Measurements from ENCODE around the gene RAD50.

Gene RAD50

DNA sequence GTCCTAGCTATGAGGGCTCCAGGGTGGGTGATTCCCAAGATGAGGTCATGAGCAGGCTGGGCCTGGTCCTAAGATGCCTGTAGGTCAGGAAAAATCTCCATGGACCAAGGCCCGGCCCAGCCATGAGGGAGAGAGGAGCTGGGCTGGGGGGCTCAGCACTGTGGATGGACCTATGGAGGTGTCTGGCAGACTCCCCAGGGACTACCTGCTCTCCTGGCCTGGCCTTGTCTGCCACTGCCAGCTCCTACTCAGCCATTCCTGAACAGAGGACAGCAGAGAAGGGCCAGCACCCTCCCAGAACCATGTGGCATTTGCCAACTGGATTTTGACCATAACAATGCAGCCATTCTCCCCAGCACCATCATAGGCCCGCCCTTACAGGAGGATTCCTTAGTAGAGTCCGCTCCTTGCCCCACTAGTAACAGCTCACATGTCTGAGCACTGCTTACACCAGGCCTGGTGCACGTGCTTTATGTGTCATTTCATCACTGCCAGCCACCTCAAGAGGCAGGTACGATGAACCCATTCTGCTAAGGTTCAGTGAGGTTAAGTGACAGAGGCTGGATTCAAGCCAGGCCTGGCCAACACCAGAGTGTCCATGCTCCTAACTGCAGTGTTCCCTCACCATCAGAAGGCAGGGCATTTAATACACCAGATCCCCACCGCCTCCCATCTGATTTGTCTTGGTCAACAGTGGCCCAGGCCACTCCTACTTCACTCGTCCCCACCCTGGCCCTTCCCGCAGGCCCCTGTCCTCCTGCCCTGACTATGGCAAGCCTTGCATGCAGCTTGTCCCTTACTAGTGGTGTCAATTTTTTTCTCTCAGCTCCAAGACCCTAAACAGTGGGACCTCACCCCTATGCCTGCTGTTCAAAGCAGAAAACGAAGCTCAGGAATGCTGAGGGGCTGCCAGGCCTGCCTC, 101.9 kb downstream of the RAD50 start:
- no peak for FAIRE-seq
- DNase-seq (ENCODE audit: insufficient read length, low spot score): no peak

DNA sequence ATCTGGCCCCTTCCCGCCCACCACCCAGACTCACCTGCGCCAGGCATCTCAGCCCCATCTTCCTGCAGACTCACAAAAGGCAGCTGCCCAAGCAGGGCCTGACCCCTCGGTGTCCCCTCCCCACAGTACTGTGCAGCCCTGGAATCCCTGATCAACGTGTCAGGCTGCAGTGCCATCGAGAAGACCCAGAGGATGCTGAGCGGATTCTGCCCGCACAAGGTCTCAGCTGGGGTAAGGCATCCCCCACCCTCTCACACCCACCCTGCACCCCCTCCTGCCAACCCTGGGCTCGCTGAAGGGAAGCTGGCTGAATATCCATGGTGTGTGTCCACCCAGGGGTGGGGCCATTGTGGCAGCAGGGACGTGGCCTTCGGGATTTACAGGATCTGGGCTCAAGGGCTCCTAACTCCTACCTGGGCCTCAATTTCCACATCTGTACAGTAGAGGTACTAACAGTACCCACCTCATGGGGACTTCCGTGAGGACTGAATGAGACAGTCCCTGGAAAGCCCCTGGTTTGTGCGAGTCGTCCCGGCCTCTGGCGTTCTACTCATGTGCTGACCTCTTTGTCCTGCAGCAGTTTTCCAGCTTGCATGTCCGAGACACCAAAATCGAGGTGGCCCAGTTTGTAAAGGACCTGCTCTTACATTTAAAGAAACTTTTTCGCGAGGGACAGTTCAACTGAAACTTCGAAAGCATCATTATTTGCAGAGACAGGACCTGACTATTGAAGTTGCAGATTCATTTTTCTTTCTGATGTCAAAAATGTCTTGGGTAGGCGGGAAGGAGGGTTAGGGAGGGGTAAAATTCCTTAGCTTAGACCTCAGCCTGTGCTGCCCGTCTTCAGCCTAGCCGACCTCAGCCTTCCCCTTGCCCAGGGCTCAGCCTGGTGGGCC, 103.1 kb downstream of the RAD50 start:
- DNase-seq (ENCODE audit: insufficient read length, low spot score): no peak
- no peak for FAIRE-seq

DNA sequence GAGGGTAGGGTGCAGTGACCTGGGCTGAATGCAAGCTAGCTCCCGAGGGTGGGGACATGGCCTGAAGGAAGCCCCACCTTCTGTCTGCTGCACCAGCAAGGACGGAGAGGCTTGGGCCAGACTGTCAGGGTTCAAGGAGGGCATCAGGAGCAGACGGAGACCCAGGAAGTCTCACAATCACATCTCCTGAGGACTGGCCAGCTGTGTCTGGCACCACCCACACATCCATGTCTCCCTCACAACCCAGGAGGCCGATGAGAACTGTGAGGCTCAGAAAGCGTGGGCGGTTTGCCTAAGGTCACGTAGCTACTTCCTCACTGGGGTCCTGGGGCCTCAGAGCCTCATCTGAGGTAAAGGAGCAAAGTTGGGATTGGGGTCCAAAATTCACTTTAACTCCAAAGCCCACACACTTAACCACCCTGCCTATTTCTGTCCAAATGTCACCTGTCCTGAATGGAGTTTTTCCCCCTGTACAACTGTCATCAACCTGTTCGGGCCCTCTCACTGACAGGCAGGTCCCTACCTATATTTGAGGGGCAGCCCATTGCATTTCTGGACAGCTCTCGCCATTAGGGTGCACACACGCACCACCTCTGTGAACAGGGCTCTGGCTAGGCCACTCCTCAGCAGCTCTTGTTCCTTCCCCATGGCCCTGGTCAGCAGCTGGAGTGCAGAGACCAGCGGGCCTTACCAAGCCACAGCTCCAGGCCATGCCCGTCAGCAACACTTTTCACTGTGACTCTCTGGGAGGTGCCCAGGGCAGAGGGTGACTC, 104.6 kb downstream of the RAD50 start:
- DNase-seq (ENCODE audit: insufficient read length, low spot score) (no peak), FAIRE-seq (no peak)

DNA sequence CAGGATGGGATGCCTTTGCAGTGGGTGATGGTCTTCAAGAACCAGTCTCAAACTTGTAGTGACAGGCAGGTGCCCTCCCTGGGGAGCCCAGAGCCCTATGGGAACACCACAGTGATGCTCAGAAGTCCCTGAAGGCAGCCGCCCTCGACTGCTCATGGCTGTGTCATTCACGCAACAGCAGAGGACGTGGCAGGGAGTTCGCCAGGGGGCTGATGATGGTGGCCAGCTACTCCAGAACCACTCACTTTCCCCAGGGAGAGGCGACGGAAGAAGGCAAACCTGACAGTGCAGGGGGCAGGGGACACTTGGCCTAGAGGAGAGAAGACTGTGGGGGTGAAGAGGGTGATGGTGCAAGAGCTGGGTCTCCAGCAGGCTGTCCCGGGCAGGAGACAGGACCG, 105.2 kb downstream of the RAD50 start:
- FAIRE-seq (no peak), DNase-seq (ENCODE audit: insufficient read length, low spot score) (no peak)

DNA sequence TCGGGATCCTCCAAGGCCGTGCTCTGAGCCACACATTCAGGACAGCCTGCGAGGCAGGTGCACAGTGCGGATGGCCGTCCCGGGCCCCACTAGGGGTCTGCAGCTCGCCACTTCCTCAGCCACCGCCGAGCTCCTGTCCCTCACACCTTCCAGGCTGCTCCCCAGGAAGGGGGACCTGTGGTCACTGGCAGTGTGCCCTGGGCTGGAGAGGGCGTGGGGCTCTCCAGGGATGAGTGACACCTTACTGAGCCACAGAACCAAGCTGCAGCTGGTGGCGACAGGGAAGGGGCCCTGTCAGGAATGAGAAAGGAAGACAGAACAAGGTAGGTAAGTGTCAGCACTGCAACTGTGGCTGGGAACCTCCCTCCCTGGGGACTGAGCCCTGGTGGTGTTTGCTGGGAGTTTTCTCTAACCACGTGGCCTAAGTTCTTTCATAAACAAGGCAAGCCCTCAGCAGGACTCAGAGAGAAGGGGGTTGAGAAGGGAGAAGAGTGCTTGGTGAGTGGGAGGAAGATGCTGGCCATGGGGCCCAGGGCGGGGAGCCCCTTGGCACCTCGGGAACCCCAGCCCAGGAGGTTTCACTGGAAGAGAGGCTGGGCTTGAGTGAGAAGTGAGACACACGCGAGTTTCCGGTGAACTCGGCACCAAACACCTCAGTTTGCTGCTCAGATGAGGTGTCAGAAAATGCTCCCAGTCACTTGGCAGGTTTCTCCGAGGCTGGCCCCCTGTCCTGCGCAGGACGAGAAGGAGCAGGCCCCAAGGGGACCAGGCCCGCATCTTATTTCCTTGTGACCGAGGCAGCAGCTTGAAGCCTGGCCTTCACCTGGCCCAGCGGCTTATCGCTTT, 106.4 kb downstream of the RAD50 start:
- no peak for FAIRE-seq

DNA sequence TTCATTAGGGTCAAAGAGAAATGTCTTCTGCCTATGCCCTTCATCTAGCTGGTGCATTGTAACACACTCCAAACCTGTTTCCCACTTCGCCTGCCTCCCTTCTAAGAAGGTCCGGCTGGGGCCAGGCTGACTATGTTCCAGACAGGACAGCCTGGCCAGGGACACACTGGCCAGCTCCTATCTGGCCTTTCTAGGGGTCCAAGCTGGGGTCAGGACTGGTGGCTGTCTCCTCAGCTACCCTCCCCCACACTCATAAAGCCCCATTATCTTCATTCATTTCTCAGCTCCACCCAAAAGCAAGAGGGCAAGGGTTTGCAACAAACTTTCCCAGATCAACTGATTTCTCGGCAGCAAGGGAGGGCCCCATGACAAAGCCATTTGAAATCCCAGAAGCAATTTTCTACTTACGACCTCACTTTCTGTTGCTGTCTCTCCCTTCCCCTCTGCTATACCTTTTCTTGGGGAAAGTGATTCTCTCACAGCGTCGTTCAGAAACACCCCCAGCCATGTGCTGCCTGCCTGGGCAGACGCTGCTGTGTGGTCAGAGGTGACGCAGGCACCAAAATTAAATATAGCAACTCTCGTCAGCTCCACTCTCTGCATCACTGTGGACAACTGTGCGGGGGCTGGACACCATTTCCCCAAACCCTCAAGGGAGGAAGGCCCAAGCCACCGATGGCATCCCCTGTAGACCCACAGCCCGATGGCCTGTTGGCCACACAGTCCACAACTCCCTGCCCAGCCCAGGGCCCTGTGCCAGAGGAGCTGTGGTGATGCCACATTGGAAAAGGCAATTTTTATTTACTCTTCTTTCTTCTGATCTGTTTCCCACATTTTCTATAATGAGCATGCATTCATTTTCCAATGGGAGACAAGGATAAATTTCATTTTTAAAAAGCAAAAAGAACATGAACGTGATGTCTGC, 107.3 kb downstream of the RAD50 start:
- DNase-seq (ENCODE audit: insufficient read length, low spot score) (no peak), FAIRE-seq (no peak)

More for the DNA sequence above, 106.4 kb downstream of the RAD50 start:
- no peak for DNase-seq (ENCODE audit: insufficient read length, low spot score)

DNA sequence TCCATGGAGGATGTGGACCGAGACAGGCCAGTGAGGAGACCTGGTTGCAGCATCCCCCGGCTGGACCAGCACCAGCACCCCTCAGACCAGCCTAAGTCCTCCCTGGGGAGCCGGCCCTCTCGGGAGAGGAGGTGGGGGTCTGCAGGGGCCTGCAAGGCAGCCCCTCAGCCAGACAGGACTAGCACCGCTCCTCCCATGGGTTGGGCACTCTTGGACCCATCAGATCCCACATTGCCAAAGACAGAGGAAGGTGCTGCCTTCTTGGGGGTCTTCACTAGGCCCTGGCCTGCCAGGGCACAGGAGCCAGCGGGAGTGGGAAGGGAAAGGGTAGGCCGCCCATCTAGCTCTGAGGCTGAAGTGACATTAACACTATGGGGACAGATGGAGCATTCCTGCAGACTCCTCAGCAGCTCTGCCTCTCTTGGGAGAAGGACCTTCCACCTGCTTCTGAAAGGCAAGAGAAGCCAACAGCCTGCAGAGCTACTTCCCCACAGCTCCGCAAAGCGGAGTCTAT, 108.0 kb downstream of the RAD50 start:
- FAIRE-seq: no peak

DNA sequence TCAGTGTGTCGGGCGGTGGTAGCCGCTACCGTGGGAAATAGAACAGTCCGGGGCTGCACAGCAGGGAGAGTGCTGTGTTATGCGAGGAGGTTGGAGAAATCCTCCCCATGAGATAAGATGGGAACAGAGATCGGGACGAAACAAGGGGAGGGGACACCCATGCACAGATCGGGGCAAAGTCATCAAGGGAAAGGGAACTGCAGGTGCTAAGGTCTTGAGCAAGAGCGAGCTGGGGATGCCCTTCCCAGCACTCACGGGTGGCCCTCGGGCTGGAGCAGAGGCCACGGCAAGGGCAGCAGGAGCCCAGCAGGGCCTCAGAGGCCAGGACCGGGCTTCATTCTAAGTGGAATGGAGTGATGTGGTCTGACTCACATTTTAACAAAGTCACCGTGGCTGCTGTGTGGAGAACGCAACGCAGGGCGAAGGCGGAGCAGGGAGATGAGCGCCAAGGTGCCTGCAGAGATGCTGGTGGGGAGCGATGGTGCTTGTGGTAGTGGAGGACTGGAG, 108.8 kb downstream of the RAD50 start:
- FAIRE-seq (no peak), DNase-seq (ENCODE audit: insufficient read length, low spot score) (no peak)

More for the DNA sequence above, 108.0 kb downstream of the RAD50 start:
- DNase-seq (ENCODE audit: insufficient read length, low spot score): no peak

DNA sequence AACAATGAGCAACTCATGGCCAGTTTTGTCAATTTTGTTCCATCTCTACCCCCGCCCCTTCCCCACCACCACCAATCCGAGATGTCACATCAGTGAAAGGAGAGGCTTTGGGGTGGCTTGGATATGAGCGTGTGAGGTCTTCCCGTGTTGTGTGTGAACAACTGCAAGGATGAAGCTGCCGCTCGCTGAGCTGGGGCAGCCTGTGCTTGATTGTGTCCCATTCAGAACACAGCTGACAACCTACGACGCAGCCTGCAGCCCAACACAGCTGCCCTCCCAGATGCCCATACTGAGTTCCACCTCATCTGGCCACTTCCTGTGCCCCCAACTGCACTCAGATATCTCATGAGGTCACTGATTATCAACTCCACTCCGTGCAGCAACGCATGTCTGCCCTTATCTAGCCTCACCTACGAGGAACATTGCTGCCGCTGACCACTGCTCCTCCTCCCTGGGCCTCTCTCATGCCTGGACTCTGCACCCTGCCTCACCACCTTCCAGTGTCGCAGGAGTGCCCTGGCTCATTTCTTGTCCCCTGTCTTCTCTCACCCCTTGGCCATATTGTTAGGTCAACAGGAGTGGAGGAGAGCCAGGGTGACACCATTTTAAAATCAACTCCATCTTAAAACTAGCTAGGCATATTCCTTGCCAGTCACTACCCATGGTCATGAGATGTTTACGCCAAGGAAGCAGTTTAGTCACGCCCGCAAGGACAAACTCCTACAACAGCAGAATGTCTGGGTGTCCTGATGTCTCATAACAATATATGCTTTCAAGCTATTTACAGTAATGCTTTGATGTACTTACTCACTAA, 109.7 kb downstream of the RAD50 start:
- no peak for FAIRE-seq
- DNase-seq (ENCODE audit: insufficient read length, low spot score): no peak

DNA sequence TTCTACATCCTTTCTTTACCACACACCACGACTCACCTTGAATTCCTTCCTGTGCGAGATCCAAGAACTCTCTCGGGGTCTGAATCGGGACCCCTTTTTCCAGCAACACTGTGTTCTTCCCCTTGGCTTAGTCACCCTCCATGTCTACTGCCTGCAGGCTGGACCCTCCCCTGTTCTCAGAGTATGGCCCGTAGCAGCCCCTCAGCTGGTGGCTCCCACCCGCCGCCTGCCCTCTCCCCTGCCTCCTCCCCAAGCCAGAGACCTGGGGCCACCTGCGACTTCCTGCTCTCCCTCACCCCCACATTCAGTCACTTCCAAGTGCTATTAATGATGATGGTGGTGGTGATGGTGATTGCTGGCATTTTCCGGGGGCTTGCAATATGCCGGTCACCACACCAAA, 110.5 kb downstream of the RAD50 start:
- no peak for FAIRE-seq
- no peak for DNase-seq (ENCODE audit: insufficient read length, low spot score)

DNA sequence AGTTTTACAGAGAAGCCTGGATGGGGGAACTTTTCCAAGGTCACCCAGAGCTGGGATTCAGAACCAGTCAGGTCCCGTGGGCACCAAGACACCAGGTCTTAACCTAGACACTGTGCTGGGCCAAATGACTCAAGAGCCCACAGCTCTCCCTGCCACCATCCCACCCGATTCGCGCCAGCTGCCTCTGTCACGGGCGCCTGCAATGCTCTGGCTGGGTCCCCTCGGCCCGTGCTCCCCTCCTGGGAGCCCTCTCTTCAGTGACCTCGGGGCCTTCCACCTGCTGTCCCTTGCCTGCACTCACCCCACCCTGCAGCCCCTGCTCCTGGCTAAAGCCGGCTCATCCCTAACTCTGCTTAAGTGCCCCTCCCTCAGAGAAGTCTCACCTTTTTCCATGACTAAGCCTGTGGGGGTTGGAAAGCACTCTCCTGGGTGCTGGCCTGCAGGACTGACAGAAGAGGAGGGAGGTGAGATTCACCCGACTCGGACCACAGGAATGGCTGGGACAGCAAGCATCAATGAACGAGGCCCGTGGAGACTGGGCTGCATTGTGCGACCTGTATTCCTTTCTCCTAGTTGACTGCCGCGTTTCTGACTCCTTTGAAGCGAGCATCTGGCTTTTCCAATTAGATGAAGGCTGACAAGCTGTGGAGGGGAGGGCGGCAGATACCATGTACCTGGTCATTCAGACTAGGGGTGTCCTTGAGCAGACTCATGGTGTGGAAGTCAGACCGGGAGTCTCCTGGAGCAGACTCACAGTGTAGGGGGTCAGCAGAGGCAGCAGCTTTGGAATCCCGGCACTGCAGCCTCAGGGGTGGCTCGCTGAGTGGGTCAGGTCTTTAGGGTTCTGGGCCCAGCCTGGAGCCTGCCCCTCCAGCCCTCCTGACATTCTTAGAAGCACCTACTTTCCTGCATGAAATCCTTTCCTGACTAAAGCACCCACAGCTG, 111.3 kb downstream of the RAD50 start:
- DNase-seq (ENCODE audit: insufficient read length, low spot score) (no peak), FAIRE-seq (no peak)

DNA sequence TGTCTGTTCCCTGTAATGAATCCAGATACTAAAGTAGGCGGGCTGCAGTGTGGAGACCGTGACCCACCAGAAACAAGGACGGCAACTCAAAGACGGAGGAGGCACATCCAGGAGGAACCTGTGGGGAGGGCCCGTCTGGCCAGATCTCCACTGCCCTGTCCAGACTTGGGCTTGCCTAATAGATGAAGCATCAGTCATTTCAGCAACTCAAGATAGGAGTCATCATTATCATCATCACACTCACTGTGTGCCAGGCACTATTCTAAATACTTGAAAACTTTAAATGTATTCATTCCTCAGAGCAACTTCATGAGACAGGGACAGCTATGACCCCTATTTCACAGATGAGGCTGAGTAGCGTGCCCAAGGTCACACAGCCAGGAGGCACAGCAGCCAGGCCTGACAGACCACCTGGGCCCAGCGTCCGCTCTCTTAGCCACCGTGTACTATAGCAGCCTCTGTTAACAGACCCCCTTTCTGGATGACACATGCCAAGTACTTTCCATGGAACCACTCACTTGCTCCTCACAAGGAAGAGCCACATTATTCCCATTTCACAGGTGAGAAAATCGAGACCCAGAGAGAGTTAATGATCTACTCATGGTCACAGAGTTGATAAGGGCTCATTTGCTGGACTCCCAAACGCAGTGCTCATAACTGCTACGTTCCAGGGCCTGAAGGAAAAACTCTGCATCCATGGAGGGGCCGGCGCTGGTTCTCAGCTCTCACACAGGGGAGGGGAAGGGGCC, 112.1 kb downstream of the RAD50 start:
- DNase-seq (ENCODE audit: insufficient read length, low spot score) (no peak), FAIRE-seq (no peak)

DNA sequence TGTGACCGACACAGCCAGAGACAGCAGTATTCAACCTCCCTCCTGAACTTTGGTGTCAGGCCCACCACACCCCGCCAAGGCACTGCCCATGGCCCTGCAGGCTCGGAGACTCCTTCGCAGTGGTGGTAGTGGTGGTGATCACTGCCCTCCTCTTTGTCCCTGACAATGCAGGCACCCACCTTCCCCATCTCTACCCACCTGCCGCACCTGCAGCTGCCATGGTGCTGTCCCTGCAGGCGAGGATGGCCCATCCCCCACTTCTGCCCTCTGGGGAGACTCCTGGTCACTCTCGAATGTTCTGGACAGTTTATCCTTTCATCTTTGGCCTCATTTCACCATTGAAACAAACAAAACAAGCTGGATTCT, 112.7 kb downstream of the RAD50 start:
- DNase-seq (ENCODE audit: insufficient read length, low spot score) (no peak), FAIRE-seq (no peak)

DNA sequence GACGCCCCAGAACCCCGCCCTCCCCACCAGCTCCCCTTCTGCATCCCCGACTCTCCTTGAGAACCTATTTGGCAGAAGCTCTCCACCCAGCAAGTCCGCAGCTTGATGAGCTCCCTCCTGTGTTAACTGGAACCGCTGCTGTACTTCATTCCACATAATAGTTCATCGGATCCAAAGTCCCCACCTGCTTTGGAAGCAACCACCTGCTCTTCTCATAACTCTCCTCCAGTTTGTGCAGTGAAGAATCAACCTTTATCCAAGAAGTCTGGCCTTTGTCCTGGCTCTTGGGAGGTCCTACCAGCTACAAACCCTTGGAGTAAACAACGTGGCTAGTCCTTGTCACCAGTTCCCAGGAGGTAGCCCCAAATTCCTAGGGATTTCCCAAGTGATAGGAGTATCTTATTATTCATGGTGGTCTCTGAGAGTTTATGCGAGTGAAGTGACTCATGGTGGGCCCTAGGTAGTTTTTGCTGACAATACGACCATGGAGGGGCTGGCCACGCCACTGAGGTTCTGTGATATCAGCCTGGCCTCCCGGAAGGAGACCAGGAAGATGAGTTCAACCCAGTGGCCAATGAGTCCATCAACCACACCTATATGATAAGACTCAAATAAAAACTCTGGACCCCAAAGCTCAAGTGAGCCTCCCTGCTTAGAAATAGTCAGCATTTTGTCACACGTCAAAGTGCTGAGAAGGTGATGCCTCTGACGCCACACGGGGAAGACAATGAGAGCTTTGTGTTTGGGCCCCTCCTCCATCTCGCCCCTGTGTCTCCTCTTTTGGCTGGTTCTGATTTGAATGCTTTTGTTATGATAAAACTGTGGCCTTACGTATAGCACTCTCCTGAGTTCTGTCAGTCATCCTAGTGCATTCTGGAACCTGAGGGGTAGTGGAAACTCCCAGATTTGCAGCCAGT, 113.4 kb downstream of the RAD50 start:
- FAIRE-seq: no peak
- DNase-seq (ENCODE audit: insufficient read length, low spot score): no peak

DNA sequence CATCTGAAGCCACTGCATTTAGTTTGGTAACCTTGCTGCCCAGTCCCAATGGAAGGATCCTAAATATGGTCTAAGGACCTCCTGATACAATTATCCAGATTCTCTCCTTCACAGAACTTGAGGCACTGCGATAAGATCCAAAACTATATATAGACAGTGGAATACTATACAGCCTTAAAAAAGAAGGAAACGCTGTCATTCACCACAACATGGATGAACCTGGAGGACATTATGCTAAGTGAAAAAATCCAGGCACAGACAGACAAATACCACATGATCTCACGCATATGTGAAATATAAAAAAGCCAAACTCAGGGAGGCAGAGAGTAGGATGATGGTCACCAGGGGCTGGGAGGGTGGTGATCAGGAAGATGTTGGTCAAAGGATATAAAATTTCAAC, 114.2 kb downstream of the RAD50 start:
- FAIRE-seq: no peak
- no peak for DNase-seq (ENCODE audit: insufficient read length, low spot score)
